ENCODE measurements around the gene CCDC120. TPM values are rescaled to one million over a fixed set of nuclear protein-coding genes. Genes with fewer than 3 reads are reported as not detected.

CCDC120 gene
- total and polyA plus RNA-seq, 9 of the 15 experiments (the other 6 are each of a cell fraction or from before 2014, with no cell fraction given): 0.13 to 3.6 (median 0.54) TPM

DNA sequence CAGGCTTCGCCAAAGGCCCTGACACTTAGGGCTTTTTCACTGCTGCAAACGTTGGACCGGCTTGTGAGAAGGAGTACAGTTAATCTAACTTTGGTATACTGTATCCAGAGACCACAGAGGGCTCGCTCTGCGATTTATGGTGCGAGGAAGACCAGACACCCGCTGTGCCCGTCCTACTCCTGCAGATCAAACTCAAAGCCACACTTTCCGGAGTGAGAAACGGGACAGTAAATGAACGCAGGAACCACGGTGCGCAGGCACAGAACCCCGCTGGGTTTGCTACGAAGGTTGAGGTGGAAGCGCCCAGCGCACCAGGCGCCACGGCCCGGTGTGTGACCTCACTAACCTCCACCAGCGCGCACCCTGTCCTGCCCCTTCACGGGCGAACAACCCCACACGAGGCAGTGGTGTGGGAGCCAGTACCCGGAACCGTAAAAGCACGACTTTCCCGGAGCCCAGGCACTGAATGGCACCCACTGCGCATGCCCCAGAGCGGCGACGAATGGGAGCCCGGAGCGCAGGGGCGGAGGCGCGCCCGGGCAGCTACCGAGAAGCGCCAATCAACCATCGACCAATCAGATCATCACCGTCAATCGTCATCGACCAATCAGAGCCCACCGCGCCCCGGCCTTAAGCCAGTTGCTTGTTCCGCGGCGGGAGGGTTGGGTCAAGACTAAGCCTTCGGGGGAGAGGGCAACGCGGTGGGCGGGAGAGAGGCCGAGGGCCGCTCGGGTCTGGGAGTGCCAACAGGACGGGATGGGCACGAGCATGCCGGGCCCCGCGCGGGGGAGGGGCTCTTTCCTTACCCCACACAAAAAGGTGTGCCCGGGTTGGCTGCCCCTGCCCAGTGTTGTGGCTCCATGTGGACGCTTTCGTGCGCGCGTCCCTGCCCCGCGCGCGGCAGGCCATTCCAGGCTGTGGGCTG, 42.2 kb downstream of the CCDC120 start (continued):
- TF ChIP-seq ILK (tag; IDR thresholded peaks at IDR 0.05; ENCODE audit: borderline replicate concordance, low read depth) (no peak), PHB (CRISPR knock-in tag; IDR thresholded peaks at IDR 0.05) (no peak), SMAD3 (CRISPR knock-in tag; conservative IDR thresholded peaks at IDR 0.05) (no peak), XRCC4 (IDR thresholded peaks at IDR 0.05; ENCODE audit: extremely low read depth, insufficient read depth, insufficient read length) (no peak), CBX5 (IDR thresholded peaks at IDR 0.05; ENCODE audit: borderline replicate concordance, low read depth) (no peak), BCL6 (CRISPR knock-in tag; IDR thresholded peaks at IDR 0.05) (no peak), STAG1 (CRISPR knock-in tag; IDR thresholded peaks at IDR 0.05; ENCODE audit: borderline replicate concordance) (no peak), POLR3G (IDR thresholded peaks at IDR 0.05; ENCODE audit: extremely low read depth, insufficient read length, insufficient replicate concordance) (no peak), TAF15 (IDR thresholded peaks at IDR 0.05; ENCODE audit: low read depth, low read length) (no peak), ZNF197 (CRISPR knock-in tag; IDR thresholded peaks at IDR 0.05; ENCODE audit: low read depth) (no peak), RHOXF2B (CRISPR knock-in tag; conservative IDR thresholded peaks at IDR 0.05) (no peak), RNF2 (IDR thresholded peaks at IDR 0.05) (no peak), FUS (optimal IDR thresholded peaks at IDR 0.05; ENCODE audit: low read depth, low read length) (no peak), TAF1 (IDR thresholded peaks at IDR 0.05; ENCODE audit: control insufficient read depth, extremely low read depth, insufficient read depth, low read length, severe bottlenecking) (peak; percentile 83), PRPF4 (IDR thresholded peaks at IDR 0.05; ENCODE audit: insufficient read depth, low read depth, low read length, poor library complexity, severe bottlenecking) (no peak), ZNF79 (CRISPR knock-in tag; IDR thresholded peaks at IDR 0.05; ENCODE audit: low read depth) (no peak)
- TF ChIP-seq, protein P1, sequence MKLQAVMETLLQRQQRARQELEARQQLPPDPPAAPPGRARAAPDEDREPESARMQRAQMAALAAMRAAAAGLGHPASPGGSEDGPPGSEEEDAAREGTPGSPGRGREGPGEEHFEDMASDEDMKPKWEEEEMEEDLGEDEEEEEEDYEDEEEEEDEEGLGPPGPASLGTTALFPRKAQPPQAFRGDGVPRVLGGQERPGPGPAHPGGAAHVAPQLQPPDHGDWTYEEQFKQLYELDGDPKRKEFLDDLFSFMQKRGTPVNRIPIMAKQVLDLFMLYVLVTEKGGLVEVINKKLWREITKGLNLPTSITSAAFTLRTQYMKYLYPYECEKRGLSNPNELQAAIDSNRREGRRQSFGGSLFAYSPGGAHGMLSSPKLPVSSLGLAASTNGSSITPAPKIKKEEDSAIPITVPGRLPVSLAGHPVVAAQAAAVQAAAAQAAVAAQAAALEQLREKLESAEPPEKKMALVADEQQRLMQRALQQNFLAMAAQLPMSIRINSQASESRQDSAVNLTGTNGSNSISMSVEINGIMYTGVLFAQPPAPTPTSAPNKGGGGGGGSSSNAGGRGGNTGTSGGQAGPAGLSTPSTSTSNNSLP (IDR thresholded peaks at IDR 0.05; ENCODE audit: borderline replicate concordance, low read depth, low read length): no peak
- TF ChIP-seq, protein P2, sequence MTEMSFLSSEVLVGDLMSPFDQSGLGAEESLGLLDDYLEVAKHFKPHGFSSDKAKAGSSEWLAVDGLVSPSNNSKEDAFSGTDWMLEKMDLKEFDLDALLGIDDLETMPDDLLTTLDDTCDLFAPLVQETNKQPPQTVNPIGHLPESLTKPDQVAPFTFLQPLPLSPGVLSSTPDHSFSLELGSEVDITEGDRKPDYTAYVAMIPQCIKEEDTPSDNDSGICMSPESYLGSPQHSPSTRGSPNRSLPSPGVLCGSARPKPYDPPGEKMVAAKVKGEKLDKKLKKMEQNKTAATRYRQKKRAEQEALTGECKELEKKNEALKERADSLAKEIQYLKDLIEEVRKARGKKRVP (CRISPR knock-in tag; IDR thresholded peaks at IDR 0.05): no peak
- TF ChIP-seq, protein P3, sequence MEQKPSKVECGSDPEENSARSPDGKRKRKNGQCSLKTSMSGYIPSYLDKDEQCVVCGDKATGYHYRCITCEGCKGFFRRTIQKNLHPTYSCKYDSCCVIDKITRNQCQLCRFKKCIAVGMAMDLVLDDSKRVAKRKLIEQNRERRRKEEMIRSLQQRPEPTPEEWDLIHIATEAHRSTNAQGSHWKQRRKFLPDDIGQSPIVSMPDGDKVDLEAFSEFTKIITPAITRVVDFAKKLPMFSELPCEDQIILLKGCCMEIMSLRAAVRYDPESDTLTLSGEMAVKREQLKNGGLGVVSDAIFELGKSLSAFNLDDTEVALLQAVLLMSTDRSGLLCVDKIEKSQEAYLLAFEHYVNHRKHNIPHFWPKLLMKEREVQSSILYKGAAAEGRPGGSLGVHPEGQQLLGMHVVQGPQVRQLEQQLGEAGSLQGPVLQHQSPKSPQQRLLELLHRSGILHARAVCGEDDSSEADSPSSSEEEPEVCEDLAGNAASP (IDR thresholded peaks at IDR 0.05): no peak
- TF ChIP-seq, protein P4, sequence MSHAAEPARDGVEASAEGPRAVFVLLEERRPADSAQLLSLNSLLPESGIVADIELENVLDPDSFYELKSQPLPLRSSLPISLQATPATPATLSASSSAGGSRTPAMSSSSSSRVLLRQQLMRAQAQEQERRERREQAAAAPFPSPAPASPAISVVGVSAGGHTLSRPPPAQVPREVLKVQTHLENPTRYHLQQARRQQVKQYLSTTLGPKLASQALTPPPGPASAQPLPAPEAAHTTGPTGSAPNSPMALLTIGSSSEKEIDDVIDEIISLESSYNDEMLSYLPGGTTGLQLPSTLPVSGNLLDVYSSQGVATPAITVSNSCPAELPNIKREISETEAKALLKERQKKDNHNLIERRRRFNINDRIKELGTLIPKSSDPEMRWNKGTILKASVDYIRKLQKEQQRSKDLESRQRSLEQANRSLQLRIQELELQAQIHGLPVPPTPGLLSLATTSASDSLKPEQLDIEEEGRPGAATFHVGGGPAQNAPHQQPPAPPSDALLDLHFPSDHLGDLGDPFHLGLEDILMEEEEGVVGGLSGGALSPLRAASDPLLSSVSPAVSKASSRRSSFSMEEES (CRISPR knock-in tag; IDR thresholded peaks at IDR 0.05): no peak
